Nephron (organoid): ENCODE measurements around the gene TMIE.

Experiments
- H3K27ac Mint-ChIP-seq, 3 experiments: 2 replicates each; pipeline ENCODE4 v1.8.0; 2020; ENCODE audit warnings: mixed read lengths in 3 of 3, mild to moderate bottlenecking in 2 of 3, moderate library complexity in 1 of 3
- H3K27me3 Mint-ChIP-seq: 2 replicates; pipeline ENCODE4 v1.8.0; 2021; ENCODE audit warnings: low read depth, mild to moderate bottlenecking, moderate library complexity, mixed read lengths
- H3K36me3 Mint-ChIP-seq: 2 replicates; pipeline ENCODE4 v1.8.0; 2020; ENCODE audit warnings: low read depth, mixed read lengths
- H3K4me1 Mint-ChIP-seq: 2 replicates; pipeline ENCODE4 v1.8.0; 2020; ENCODE audit warnings: mixed read lengths
- H3K4me3 Mint-ChIP-seq, 3 experiments: 2 replicates each; pipeline ENCODE4 v1.8.0; 2020; ENCODE audit warnings: mild to moderate bottlenecking in 3 of 3, mixed read lengths in 3 of 3, moderate library complexity in 2 of 3
- H3K9me3 Mint-ChIP-seq: 2 replicates; pipeline ENCODE4 v1.8.0; 2020; ENCODE audit warnings: mixed read lengths
- TF ChIP-seq, protein P1 (sequence below), 3 experiments: fragments of 200-600 bp; sonication (generic); IDR thresholded peaks; one replicate each; pipeline ENCODE4 v1.5.0; 2021; ENCODE audit warnings: antibody characterized with exemption in 3 of 3; ENCODE audit not compliant: unreplicated experiment in 3 of 3

TMIE gene

DNA sequence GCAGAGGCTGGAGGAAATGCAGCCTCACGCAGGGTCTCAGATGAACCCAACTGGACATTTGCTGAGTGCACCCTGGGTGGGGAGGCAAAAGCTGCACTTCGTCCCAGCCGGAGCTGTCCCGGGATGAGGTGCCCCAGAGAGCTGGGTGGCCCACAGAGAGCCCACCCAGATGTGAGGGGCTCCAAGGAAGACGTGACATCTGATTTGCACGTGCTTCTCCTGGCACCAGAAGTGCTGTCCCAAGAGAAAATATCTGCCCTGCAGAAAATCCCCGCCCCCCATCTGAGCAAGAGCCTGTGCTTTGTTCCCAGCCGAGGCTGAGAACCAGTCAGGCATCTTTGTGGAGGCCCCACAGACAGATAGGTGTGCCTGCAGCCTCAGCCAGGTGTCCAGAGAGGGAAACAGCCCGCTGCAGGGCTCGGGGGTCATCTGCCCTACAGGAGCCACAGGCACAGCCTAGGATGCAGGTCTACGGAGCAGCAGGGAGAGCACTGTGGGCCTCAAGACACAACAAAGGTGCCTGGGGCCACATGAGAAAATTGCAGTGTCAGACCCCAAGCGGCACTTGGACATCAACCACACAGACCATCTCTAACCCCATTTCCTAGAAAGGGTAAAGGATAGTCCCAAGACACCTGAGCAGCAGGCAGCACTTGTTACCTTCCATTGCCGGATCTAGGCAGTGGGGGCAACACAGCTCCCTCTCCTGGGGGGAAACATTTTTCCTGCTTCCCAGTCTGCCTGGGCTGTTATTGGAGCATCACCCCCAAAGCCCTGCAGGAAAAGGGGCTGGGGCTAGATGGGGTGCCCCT is 5.8 kb downstream of the TMIE start:
- Mint-ChIP-seq H3K27ac (no peak overlapping the region), H3K4me3 (no peak overlapping the region), H3K27me3 (peaks cover 30% of the 10 kb centered on the region), H3K36me3 (no peaks in the 10 kb centered on the region), H3K4me1 (peaks cover 9% of the 10 kb centered on the region), H3K9me3 (no peaks in the 10 kb centered on the region)
- TF ChIP-seq, protein P1, sequence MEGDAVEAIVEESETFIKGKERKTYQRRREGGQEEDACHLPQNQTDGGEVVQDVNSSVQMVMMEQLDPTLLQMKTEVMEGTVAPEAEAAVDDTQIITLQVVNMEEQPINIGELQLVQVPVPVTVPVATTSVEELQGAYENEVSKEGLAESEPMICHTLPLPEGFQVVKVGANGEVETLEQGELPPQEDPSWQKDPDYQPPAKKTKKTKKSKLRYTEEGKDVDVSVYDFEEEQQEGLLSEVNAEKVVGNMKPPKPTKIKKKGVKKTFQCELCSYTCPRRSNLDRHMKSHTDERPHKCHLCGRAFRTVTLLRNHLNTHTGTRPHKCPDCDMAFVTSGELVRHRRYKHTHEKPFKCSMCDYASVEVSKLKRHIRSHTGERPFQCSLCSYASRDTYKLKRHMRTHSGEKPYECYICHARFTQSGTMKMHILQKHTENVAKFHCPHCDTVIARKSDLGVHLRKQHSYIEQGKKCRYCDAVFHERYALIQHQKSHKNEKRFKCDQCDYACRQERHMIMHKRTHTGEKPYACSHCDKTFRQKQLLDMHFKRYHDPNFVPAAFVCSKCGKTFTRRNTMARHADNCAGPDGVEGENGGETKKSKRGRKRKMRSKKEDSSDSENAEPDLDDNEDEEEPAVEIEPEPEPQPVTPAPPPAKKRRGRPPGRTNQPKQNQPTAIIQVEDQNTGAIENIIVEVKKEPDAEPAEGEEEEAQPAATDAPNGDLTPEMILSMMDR (IDR thresholded peaks at IDR 0.05; ENCODE audit: unreplicated experiment in 3 of 3), result no peak

DNA sequence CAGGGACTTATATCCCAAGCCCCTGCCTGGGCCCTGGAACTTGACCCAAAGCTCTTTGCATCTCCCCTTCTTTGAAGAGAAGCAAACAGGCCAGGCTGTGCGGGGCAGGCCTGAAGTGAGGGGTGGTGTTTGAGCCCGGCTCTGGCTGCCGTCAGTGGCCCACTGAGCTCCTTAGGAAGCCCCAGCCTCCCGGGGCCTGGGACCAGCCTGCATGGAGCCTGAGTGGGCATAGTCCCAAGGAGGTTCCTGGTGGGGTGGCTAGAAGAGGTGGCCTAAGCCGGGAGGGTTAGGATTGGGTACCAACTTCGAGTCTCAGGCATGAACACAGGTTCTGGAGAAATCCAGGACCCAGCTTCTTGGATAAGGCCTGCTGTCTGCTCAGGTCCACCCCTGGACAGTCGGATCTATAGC is 6.4 kb downstream of the TMIE start:
- Mint-ChIP-seq H3K27ac (no peak overlapping the region), H3K4me1 (peaks cover 5% of the 10 kb centered on the region), H3K36me3 (no peaks in the 10 kb centered on the region), H3K4me3 (no peak overlapping the region), H3K9me3 (no peaks in the 10 kb centered on the region), H3K27me3 (peaks cover 24% of the 10 kb centered on the region)
- TF ChIP-seq, protein P1 (IDR thresholded peaks at IDR 0.05; ENCODE audit: unreplicated experiment in 3 of 3), result no peak

DNA sequence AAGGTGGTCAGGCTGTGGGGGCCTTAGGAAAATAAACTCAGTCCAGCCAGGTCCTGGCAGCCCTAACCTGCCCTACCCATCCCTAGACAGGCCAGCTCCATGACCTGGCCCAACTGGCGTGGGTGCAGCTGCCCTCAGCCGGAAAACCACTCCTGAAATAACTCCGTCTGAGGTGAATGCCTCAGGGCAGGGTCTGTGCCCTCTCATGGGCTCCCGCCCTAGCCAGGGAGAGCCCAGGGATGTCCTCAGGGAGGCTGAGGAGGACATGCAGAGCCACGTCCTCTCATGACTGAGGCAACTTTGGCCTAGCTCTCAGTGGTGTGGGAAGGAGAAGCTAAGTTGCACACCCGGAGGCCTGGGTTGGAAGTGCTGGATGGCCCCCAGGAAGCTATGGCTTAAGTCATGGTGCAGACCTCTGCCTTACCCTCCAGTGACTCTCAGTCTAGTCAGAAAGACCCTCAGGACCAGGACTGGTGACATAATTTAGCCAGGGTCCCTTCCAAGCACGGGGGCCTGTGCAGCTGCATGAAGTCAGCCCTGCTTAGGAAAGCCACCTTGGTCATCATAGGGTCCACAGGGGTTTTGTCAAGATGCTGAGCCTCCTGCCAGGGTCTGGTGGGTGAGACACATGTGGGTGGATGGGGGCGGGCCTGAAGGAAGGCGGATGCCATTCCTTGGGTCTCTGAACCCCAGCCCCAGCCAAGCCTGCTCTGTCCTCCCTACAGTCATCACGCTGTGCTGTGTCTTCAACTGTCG is 7.4 kb downstream of the TMIE start:
- no peak overlapping the region for H3K4me3 Mint-ChIP-seq
- TF ChIP-seq, protein P1 (IDR thresholded peaks at IDR 0.05; ENCODE audit: unreplicated experiment in 3 of 3), result no peak
- H3K9me3 Mint-ChIP-seq, result no peaks in the 10 kb centered on the region
- H3K4me1 Mint-ChIP-seq, result peaks cover 5% of the 10 kb centered on the region
- no peaks in the 10 kb centered on the region for H3K36me3 Mint-ChIP-seq
- H3K27ac Mint-ChIP-seq, result no peak overlapping the region
- H3K27me3 Mint-ChIP-seq, result peaks cover 20% of the 10 kb centered on the region

DNA sequence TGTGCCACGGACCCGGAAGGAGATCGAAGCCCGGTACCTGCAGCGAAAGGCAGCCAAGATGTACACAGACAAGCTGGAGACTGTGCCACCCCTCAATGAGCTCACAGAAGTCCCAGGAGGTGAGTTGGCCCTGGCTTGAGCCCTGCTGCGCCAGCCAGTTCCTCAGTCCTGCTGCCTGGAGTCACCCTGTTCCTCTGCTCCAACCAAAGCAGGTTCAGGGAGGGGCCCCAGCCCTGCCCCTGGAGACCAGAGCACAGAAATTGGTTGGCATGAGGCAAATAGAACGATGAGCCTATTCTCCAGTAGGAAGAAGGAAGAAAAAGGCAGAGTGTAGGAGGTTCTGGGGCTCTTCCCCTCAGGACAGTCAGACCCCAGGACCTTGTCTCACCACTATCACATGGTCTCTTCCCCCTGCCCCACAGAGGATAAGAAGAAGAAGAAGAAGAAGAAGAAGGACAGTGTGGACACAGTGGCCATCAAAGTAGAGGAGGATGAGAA is 8.0 kb downstream of the TMIE start:
- TF ChIP-seq, protein P1 (IDR thresholded peaks at IDR 0.05; ENCODE audit: unreplicated experiment in 3 of 3), result no peak
- no peak overlapping the region for H3K4me3 Mint-ChIP-seq
- H3K27ac Mint-ChIP-seq, result no peak overlapping the region
- H3K27me3 Mint-ChIP-seq, result peaks cover 16% of the 10 kb centered on the region
- peaks cover 5% of the 10 kb centered on the region for H3K4me1 Mint-ChIP-seq
- H3K9me3 Mint-ChIP-seq, result no peaks in the 10 kb centered on the region
- H3K36me3 Mint-ChIP-seq, result no peaks in the 10 kb centered on the region

DNA sequence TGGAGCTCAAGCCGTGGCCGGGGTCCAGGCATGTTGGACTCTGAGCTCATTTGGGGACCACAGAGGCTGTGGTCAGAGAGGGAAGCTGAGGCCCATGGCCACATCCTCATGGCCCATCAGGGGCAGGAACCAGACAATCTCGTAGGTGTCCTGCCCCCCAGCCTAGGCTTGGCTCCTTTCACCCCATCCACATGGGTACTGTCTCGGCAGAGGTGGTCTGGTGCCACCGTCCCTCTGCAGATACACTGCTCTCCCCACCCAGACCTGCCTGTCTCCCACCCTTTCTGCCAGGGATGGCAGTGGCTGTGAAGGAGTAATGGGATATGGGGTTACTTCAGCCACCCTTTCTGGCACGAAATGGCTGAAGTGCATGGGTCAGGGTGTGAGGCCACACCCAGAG is 8.5 kb downstream of the TMIE start:
- H3K4me1 Mint-ChIP-seq, result peaks cover 5% of the 10 kb centered on the region
- no peaks in the 10 kb centered on the region for H3K36me3 Mint-ChIP-seq
- H3K27me3 Mint-ChIP-seq, result peaks cover 16% of the 10 kb centered on the region
- no peaks in the 10 kb centered on the region for H3K9me3 Mint-ChIP-seq
- H3K27ac Mint-ChIP-seq, result no peak overlapping the region
- TF ChIP-seq, protein P1 (IDR thresholded peaks at IDR 0.05; ENCODE audit: unreplicated experiment in 3 of 3), result no peak
- H3K4me3 Mint-ChIP-seq, result no peak overlapping the region
